Suppressor macrophage treated with lipopolysaccharide for 1 hour (primary cell): ENCODE results near the gene SLC52A1.
"Not testable (repeated sequence)": the region's sequence is repeated elsewhere in the genome, so short reads cannot be mapped to it uniquely, and the experiment has no call there.

Source experiments
- DNase-seq, 3 donors: peaks; one replicate each; pipeline ENCODE4 v3.0.0-alpha.2; 2020 to 2022

The SLC52A1 gene

DNA sequence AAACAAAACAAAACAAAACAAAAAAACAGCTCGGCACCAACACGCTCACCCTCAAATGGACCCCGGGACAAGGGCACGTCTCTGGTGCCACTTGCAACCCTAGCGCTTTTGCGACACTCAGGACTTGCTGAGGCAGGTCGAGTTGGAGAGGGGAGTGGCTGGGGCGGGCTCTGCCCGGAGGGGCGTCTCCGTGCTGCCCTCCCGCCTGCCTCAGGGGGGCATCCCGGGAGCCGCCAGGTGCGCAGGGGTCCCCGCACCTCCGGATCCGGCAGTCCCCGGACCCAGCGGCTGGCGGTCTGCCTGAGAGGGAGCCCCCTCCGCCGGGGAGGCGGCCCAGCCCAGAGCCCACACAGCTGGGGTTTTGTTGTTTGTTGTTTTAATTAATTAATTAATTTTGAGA, at the start of gene SLC52A1:
Gene SLC52A1 (minus strand): TSS at position 112 of the 400 bp plus-strand sequence. CDS start 820 bp downstream, outside the sequence.
- no peak for DNase-seq

DNA sequence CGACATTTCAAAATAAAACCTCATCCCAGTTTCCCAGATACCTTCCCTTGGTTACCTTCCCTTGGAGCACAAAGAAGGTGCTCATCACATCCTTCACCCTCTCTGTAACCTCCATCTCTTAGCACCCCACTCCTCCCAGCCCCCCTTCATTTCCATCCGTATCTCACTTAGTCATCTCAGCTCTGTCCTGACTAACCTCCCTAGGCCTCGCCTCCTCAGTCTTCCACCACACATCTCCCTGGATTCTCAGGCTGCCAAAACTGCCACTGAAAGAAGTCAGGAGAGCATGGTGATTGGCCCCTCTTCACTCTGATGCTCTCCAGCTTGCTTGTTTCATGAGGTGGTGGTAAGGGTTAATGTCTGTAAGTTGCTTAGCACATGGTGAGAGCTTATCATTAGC, 45.4 kb upstream of the SLC52A1 start:
- no peak for DNase-seq

GRCh38 chr17:5078106-5079028, 43.1 kb upstream of the SLC52A1 start, which contains the start of gene ZFP3:
Gene ZFP3, plus strand, starts transcription at chr17:5078467. Its CDS starts 13,038 bp downstream, at chr17:5091505.
- peak; percentile 76 to 86 (median 77) for DNase-seq

GRCh38 chr17:5077781-5078105, 42.5 kb upstream of the SLC52A1 start:
- no peak for DNase-seq

DNA sequence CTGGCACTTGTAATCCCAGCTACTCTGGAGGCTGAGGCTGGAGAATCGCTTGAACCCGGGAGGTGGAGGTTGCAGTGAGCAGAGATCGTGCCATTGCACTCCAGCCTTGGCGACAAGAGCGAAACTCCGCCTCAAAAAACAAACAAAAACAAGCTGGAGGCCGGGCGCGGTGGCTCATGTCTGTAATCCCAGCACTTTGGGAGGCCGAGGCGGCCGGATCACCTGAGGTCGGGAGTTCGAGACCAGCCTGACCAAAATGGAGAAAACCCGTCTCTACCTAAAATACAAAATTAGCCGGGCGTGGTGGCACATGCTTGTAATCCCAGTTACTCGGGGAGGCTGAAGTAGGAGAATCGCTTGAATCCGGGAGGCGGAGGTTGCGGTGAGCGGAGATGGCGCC, 42.0 kb upstream of the SLC52A1 start:
- DNase-seq: not testable (repeated sequence)

GRCh38 chr17:5075472-5075871, 40.2 kb upstream of the SLC52A1 start:
- not testable (repeated sequence) for DNase-seq

GRCh38 chr17:5069724-5070123, 34.5 kb upstream of the SLC52A1 start:
- no peak for DNase-seq

DNA sequence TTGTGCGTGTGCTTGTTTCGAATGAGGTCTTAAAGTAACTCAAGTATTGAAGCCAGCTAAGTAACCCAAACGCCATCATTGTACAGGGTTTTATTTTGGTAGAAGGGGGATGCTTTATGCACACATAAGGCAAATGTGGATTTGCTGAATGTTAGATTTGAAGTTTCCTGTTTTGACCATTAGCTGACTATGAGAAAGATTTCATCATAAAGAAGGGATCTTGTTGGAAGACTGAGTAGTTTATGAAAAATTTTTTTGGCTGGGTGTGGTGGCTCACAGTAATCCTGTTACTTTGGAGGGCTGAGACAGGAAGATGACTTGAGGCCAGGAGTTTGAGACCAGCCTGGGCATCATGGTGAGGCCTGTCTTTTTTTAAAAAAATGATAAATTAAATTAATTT, 33.0 kb upstream of the SLC52A1 start:
- DNase-seq: peak; percentile 7 to 51 (median 27)

DNA sequence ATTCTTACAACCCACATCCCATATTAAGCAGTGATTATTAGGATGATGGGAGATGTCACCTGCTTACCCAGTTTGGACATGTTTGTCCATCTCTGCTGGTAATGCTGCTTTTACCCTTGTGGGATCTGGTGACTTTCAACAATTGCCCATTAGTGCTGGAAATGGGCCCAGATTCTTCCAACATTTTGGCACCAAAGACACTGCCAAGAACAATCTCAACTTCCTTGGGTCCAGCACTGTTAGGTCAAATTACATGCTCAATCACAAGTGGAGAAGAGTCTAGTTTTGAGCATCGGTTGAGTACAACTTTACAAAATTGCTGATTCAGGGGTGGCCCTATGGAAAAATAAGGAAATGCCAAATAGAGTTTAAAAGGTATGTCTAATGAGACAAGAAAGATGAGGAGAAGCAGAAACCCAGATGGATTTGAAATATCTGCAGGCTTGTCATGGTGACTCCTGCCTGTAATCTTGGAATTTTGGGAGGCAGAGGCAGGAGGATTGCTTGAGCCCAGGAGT, 30.1 kb upstream of the SLC52A1 start:
- no peak for DNase-seq

GRCh38 chr17:5055543-5055942, 20.3 kb upstream of the SLC52A1 start:
- no peak for DNase-seq

DNA sequence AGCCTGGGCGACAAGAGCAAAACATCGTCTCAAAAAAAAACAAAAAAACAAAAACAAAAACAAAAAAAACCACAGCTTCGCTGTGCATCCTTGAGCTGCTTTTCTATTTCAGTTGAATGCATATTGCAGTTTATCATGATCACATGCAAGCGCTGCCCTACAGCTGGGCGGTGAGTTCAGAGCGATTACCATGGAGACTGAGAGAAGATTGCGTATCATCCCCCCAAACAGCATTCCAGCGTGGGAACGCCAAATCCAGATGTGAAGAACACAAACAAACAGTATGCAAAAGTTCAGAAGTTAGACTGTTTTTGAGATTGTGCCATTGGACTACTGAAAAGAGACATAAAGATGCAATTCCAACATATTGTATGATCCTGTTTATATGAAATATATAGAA, 15.1 kb upstream of the SLC52A1 start:
- DNase-seq: no peak

- DNase-seq: no peak
These were observed 14.2 kb upstream of the SLC52A1 start for GRCh38 chr17:5049314-5049841.

GRCh38 chr17:5047446-5047845, 12.2 kb upstream of the SLC52A1 start:
- no peak for DNase-seq

DNA sequence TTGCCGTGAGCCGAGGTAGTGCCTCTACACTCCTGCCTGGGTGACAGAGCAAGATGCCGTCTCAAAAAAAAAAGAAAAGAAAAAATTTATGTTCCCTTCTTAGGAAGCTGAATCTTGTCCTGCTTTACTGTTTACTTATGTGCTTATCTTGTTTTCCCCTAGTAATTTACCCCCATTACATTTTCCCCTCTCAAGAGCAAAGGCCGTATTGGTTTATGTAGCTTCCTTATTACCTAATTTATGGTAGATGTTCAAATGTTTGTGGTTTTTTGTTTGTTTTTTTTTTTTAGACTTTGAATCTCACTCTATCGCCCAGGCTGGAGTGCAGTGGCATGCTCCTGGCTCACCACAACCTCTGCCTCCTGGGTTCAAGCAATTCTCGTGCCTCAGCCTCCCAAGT, 10.3 kb upstream of the SLC52A1 start:
- DNase-seq: no peak

DNA sequence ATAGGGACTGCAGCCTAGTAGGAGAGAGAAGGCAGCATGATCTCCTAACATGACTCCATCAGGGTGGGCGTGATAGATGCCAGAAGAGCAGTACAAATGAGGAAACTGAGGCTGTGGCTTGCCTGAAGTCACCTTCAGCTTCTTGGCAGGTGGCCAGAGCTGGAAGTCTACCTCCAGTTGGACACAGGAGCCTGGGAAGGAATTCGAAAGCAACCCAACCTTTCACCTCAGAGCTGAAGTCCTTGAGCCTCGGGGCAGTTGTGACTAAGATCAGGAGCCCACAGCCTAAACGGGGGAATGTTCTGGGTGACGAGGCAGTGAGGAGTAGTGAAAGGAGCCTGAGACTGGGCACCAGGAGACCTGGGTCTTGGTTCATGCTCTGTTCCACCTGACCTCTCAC, 9.4 kb upstream of the SLC52A1 start:
- no peak for DNase-seq

DNA sequence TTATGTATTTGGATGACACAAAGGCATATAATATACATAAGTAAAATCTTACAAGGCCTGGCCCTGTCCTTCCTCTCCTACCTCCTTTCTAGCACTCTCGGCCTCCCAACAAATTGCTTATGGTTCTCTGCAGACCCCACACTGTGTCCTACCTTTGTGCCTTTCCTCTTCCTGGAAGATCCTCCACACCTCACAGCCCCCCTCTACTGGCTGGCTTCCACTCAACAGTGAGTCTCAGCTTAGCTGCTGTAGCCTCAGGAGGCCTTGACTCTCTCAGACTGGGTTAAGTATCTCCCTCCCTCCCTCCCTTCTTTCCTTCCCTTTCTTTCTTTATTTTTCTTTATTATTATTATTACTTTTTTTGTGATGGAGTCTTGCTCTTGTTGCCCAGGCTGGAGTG, 8.3 kb upstream of the SLC52A1 start:
- no peak for DNase-seq

DNA sequence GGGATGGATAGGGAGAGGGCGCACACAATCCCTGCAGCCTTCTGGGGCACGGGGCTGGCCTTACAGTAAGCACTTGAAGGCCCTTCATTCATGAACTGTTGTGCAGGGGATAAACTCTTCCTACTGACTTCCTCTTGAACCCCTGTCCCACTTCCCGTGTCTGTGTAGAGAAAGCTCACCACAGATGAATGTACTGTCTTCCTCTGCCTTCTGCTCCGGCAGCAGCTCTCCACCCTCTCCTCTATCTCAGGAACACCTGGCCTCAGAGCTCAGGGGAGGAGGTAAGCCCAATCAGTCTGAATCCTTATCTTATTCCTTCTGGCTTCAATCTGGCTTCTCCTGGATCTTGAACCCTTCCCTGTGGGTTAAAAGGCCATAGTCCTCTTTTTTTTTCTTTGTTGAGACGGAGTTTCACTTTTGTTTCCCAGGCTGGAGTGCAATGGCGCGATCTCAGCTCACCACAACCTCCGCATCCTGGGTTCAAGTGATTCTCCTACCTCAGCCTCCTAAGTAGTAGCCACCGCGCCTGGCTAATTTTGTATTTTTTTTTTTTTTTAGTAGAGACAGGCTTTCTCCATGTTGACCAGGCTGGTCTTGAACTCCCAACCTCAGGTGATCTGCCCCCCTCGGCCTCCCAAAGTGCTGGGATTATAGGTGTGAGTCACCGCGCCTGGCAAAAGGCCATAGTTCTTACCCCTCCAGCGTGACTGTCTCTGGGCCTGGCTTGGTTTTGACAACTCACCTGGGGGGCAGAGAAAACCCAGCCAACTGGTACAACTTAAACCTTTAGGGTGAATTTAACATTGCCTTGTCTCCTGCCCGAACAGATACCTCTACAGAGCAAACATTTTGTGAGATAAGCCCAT, 7.2 kb upstream of the SLC52A1 start:
- no peak for DNase-seq

DNA sequence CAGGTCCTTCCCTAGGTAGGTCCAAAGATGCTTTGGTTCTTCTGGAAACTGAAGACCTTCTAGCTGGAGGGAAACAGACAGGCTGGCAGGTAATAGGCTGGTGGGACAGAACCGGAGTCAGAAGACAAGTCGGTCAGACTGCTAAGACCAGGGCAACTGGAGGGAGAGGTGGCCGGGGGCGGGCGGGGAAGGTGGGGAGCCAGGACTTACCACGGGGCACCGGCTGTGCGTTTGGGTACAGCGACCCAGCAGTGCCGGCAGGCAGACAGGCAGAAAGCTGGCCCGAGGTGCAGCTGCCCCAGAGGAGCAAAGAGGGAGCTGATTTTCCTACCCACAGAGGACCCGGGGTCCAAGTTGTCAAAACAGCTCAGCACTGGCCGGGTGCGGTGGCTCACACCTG, 575 bp downstream of the SLC52A1 start:
- no peak for DNase-seq

DNA sequence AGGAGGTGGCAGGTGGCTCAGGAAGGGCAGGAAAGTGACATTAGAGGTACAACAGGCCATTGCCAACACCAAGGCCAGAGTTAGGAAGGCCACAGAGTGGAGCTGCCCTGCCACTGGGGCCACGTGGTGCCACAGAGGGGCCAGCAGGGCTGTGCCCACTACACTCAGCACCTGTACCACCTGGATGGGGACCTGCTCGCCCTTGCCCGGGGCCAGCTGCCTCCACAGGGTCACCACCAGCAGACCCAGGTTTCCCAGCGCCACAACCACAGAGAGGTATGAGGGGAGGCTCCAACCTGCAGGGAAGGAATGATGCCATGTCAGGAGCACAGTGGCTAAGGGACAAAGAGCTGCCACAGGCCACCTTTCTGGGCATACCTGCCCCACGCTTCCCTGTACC, 1.2 kb downstream of the SLC52A1 start:
- DNase-seq: no peak

- DNase-seq: no peak
These were observed 1.7 kb downstream of the SLC52A1 start for GRCh38 chr17:5033352-5034015.

DNA sequence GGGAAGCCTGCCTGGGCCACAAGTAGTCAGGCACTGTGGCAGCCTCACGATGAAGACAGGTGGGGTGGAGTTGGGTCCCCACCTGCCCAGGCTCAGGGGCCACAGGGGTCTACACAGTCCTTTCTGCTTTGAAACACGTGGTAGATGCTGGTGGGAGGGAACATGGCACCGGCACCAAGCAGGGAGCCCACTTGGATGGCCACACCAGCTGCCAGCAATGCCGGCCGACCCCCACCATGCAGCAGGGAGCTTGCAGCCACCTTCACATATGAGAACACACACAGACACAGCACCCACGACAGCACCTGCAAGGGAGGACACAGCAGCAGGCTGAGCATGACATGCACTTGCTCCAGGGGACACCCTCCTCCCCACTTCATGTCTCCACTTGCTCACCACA, 2.4 kb downstream of the SLC52A1 start:
- no peak for DNase-seq

DNA sequence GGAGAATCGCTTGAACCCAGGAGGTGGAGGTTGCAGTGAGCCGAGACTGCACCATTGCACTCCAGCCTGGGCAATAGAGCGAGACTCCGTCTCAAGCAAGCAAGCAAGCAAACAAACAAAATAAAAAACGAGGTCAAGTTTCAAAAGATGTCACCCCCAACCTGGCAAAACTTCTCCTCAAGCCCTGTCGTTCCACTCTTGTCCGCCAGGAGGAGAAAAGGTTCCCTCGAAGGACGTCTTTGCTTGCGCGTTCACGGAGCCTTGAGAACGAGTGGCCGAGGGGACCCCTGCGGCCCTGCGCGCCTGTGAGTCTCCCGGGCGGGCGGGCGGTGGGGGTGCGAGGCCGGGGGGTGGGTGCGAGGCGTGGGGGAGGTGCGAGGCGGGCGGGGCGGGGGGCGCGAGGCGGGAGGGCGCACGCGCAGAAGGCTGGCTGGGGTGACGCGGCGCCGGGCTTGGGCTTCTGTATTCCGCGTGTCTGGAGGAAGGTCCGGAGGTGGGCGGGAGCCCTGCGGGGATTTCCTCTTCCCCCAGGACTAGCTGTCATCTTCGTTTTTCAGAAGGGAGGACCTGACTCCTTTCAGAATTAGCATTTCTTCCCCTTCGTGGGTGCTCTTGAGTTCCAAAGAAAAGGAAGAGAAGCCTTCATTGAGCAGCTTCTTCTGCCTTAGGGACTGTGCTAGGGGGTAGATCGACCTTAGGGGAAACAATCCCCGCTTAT, 3.7 kb downstream of the SLC52A1 start:
- DNase-seq: peak; percentile 98
